Fibroblast of lung (primary cell): ENCODE results near the gene CCT5.
"Not testable (repeated sequence)": the region's sequence is repeated elsewhere in the genome, so short reads cannot be mapped to it uniquely, and the experiment has no call there.

Experiments
- CTCF ChIP-seq, 2 donors: IDR thresholded peaks in 1 of 2; conservative IDR thresholded peaks in 1 of 2; 1 replicate in 1 of 2; 2 replicates in 1 of 2; pipeline ENCODE4 v1.5.1; 2011 to 2012; ENCODE audit warnings: low read length in 2 of 2, control low read depth in 1 of 2, inconsistent platforms in 1 of 2, low read depth in 1 of 2, mild to moderate bottlenecking in 1 of 2
- EZH2 ChIP-seq: IDR thresholded peaks from 2 replicates; pipeline ENCODE4 v1.5.1; 2012; ENCODE audit warnings: low read length, control low read depth, mild to moderate bottlenecking; ENCODE audit errors: missing control alignments

DNA sequence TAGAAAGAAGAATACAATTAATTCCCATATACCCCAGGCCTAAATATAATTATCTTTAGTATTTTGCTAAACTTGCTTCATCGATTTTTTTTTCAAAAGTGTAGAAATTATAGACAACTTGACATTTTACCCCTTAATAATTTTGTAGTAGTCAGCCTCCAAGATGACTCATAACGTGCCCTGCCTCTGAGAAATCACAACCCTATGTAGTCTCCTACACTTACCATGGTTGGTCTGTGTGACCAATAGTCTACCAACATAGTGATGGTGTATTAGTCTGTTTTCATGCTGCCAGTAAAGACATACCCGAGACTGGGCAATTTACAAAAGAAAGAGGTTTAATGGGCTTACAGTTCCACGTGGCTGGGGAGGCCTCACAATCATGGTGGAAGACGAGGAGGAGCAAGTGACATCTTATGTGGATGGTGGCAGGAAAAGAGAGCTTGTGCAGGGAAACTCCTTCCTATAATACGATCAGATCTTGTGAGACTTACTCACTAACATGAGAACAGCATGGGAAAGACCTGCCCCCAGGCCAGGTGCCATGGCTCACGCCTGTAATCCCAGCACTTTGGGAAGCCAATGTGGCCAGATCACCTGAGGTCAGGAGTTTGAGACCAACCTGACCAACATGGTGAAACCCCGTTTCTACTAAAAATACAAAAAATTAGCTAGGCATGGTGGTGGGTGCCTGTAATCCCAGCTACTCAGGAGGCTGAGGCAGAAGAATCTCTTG lies 60.9 kb downstream of the CCT5 start:
- not testable (repeated sequence) for TF ChIP-seq CTCF (conservative IDR thresholded peaks at IDR 0.05 in 1 of 2, IDR thresholded peaks at IDR 0.05 in 1 of 2; ENCODE audit: low read depth in 1 of 2, low read length in 2 of 2); EZH2
